ENCODE data around the gene CEP126.

CEP126 gene

GRCh38 chr11:101914738-101915426 lies at the start of gene CEP126:
TSS of gene CEP126 (plus strand) at chr11:101915010. CDS start at chr11:101915285, 275 bp downstream.
- peak; percentile 94 for DNase-seq

- DNase-seq: no peak
Measured at GRCh38 chr11:101866619-101867491, 48.0 kb upstream of the CEP126 start.

- DNase-seq: no peak
Measured at GRCh38 chr11:101867951-101868350, 46.9 kb upstream of the CEP126 start.

- no peak for DNase-seq
Measured at GRCh38 chr11:101870510-101870909, 44.3 kb upstream of the CEP126 start.

- no peak for DNase-seq
Measured at GRCh38 chr11:101872171-101872882, 42.5 kb upstream of the CEP126 start.

- DNase-seq: no peak
Measured at GRCh38 chr11:101880222-101880621, 34.6 kb upstream of the CEP126 start.

- no peak for DNase-seq
Measured at GRCh38 chr11:101881586-101881985, 33.2 kb upstream of the CEP126 start.

- no peak for DNase-seq
Measured at GRCh38 chr11:101885631-101886030, 29.2 kb upstream of the CEP126 start.

GRCh38 chr11:101889767-101890166 lies 25.0 kb upstream of the CEP126 start:
- no peak for DNase-seq

- DNase-seq: no peak
Measured at GRCh38 chr11:101894505-101894904, 20.3 kb upstream of the CEP126 start.

- no peak for DNase-seq
Measured at GRCh38 chr11:101907815-101908214, 7.0 kb upstream of the CEP126 start.

GRCh38 chr11:101909087-101909486 lies 5.7 kb upstream of the CEP126 start:
- DNase-seq: no peak

- no peak for DNase-seq
Measured at GRCh38 chr11:101912823-101913284, 2.0 kb upstream of the CEP126 start.

- no peak for DNase-seq
Measured at GRCh38 chr11:101913656-101914055, 1.2 kb upstream of the CEP126 start.

- DNase-seq: no peak
Measured at GRCh38 chr11:101914341-101914737, 471 bp upstream of the CEP126 start.

GRCh38 chr11:101915791-101916291 lies 1.0 kb downstream of the CEP126 start:
- DNase-seq: peak; percentile 35

- DNase-seq: no peak
Measured at GRCh38 chr11:101916422-101916821, 1.6 kb downstream of the CEP126 start, which contains the start of gene ANGPTL5. TSS of gene ANGPTL5 (minus strand) at chr11:101916522. CDS start at chr11:101907909, 8,613 bp downstream.

GRCh38 chr11:101917226-101917625 lies 2.4 kb downstream of the CEP126 start:
- DNase-seq: no peak

- DNase-seq: no peak
Measured at GRCh38 chr11:101920992-101921391, 6.2 kb downstream of the CEP126 start.

GRCh38 chr11:101923554-101923953 lies 8.7 kb downstream of the CEP126 start:
- no peak for DNase-seq

GRCh38 chr11:101929294-101929915 lies 14.6 kb downstream of the CEP126 start:
- no peak for DNase-seq

- DNase-seq: peak; percentile 58
Measured at GRCh38 chr11:101931692-101932091, 16.9 kb downstream of the CEP126 start.

Data from NCI-H774 (cell line).